Measurements from ENCODE around the gene TMEM25.
"Not testable (repeated sequence)": the region's sequence is repeated elsewhere in the genome, so short reads cannot be mapped to it uniquely, and the experiment has no call there.

The TMEM25 gene

DNA sequence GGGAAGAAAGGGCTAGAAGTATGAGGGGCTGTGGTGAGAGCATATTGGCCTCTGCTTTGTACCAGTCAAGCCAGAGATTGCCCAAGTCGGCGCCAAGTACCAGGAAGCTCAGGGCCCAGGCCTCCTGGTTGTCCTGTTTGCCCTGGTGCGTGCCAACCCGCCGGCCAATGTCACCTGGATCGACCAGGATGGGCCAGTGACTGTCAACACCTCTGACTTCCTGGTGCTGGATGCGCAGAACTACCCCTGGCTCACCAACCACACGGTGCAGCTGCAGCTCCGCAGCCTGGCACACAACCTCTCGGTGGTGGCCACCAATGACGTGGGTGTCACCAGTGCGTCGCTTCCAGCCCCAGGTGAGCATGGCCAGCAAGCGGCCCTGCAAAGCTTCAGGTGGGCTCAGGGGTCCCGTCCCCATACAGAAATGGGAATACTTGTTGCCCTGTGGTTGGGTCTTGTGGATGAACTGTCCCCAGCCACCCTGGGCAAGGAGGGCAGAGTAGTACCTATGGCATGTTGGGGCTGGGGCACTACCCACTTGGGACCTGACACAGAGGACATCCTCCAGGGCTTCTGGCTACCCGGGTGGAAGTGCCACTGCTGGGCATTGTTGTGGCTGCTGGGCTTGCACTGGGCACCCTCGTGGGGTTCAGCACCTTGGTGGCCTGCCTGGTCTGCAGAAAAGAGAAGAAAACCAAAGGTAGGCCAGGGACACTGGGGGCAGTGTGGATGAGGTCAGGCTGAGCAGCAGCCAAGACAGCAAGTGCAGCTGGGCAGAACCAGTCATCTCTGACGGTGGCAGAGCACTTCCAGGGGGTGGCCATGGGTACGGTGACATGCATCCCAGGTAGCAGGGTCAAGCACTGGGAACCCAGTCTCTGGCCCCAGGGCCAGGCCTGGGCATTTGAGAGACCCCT lies 2.1 kb downstream of the TMEM25 start:
- no peak for DNase-seq

DNA sequence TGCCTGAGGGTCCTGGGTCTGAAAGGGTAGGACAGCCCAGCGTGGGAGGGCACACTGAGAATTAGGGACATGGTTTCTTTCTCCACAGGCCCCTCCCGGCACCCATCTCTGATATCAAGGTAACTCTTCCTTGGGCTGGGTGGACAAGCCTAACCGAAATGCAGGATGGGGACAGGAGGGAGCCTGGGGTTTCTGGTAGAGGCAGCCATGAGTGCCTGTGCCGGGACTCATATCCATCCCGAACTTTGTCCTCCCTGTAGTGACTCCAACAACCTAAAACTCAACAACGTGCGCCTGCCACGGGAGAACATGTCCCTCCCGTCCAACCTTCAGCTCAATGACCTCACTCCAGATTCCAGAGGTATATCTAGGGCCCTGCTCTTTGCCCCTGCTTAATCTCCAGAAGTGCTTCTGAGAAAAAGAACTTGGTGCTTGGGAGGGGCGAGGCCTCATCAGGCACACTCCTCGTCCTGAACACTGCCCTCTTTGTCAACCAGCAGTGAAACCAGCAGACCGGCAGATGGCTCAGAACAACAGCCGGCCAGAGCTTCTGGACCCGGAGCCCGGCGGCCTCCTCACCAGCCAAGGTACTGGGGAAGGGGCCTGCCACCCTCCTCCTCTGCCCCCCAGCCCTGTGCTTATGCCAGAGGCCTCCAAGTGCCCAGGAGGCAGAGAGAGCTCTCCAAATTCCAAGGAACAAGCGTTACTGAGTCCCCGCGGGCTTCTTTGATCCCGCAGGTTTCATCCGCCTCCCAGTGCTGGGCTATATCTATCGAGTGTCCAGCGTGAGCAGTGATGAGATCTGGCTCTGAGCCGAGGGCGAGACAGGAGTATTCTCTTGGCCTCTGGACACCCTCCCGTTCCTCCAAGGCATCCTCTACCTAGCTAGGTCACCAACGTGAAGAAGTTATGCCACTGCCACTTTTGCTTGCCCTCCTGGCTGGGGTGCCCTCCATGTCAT lies 3.1 kb downstream of the TMEM25 start:
- DNase-seq: peak in 1 of 2 donors; percentile 26

DNA sequence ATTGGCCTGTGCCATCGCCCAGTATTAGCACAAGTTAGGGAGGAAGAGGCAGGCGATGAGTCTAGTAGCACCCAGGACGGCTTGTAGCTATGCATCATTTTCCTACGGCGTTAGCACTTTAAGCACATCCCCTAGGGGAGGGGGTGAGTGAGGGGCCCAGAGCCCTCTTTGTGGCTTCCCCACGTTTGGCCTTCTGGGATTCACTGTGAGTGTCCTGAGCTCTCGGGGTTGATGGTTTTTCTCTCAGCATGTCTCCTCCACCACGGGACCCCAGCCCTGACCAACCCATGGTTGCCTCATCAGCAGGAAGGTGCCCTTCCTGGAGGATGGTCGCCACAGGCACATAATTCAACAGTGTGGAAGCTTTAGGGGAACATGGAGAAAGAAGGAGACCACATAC lies 4.3 kb downstream of the TMEM25 start:
- no peak for DNase-seq

DNA sequence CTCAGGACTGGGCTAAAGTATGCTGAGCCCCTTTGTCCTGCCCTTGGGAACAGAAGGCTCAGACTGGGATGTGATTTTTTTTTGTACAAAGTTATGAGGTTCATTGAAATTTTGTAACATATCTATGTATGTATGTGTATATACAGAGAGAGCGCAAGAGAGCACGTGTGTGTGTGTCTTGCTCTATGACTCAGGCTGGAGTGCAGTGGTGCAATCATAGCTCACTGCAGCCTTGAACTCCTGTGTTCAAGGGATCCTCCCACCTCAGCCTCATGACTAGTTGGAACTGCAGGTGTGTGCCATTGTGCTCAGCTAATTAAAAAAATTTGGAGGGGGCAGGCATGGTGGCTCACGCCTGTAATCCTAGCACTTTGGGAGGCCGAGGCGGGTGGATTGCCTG lies 5.7 kb downstream of the TMEM25 start:
- DNase-seq: no peak

DNA sequence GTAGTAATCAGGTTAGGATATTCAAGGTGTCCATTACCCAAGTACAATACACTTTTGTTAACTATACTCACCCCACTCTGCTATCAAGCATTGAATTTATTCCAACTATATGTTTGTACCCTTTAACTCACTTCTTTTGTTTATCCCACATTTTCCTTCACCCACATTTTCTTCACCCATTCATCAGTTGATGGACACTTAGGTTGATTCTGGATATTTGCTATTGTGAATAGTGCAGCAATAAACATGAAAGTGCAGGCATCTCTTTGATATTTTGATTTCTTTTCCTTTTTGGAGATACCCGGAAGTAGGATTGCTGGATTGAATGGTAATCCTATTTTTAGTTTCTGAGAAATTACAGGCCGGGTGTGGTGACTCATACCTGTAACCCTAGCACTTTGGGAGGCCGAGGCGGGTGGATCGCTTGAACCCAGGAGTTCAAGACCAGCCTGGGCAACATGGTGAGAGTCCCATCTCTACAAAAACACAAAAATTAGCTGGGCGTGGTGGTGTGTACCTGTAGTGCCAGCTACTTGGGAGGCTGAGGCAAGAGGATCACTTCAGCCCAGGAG lies 6.5 kb downstream of the TMEM25 start:
- no peak for DNase-seq

DNA sequence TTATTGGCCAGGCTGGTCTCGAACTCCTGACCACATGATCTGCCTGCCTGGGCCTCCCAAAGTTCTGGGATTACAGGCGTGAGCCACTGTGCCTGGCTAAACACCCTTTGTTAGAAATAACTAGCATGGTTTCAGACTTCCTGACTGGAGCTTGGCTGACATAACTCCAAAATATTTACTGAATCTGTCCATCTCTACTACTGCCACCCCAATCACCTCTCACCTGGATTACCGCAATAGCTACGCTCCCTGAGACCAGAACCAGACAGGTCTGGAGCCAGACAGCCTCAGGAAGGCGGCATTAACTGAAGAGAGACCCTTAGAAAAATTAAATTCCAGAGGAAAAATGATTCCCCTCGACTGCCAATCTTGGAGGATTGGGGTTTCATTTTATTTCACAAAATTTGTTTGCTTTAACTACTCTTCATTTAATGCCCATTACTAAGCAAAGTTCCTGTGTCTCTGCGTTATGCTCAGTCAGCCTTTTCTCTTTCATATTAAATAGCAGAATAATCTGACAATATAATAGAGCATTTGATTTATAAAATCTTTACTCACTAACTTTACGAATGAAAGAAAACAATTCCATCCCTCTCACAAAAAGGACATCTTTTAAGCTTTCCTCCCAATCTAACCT lies 13.1 kb downstream of the TMEM25 start:
- no peak for DNase-seq

DNA sequence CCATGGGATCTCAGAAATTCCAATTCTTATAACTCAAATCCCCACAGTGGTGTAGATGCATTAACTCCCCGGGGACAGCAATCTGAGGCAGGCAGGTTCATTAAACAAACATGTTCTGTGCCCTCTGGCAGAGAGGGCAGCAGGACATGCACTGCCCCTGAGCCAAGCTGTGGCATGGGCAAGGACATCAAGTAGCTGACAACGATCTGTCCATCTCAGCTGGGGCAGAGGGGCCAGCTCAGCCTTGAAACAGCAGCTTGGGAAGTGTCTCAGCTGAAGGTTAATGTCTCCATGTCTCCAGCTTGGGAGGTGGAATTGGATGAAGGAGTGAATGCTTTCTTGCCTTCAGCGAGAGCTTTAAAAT lies 13.6 kb downstream of the TMEM25 start:
- no peak for DNase-seq

DNA sequence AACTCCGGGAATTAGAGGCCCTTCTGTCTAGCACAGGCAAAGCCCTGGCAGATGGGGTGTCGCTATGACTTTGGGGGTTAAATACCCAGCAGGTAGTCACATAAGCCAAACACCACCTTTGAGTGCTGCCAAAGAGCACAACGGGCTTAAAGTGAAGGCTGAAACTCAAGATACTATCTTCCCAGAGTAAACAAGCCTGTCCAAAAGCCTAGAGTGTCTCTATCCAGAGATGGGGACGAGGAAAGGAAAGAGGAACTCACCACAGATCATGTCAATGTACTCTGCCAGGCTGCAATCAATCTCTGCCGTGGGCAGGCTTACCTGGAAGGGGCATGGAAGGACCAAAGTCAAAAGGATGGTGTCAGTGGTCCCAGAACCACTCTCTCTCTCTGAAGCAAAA lies 14.5 kb downstream of the TMEM25 start:
- DNase-seq: no peak

DNA sequence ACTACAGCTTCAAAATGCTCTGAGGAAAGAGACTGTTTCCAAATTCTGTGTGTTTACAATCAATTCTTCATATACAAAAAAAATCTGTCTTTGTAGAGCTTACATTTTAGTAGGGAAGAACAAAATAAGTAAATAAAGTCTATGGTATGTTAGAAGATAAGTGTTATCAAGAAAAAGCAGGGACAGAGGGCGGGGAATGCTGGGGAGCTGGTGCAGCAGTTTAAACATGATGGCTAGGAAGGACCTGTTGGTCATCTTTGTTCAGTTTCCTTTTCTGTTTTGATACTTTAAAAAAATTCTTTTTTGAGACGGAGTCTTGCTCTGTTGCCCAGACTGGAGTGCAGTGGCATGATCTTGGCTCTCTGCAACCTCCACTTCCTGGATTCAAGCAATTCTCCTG lies 16.1 kb downstream of the TMEM25 start:
- DNase-seq: no peak

DNA sequence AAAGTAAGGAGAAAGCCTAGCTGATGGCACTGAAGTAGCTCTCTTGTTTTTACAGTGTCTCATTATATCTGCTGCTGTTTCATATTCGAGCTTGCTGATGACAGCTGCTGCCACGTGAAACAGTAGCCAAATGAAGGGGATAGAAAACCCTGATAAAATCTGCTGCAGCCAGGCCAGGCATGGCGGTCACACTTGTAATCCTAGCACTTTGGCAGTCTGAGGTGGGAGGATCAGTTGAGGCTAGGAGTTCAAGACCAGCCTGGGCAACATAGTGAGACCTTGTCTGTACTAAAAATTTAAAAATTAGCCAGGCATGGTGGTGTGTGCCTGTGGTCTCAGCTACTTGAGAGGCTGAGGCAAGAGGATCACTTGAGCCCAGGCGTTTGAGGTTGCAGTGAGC lies 21.3 kb downstream of the TMEM25 start:
- DNase-seq: no peak

DNA sequence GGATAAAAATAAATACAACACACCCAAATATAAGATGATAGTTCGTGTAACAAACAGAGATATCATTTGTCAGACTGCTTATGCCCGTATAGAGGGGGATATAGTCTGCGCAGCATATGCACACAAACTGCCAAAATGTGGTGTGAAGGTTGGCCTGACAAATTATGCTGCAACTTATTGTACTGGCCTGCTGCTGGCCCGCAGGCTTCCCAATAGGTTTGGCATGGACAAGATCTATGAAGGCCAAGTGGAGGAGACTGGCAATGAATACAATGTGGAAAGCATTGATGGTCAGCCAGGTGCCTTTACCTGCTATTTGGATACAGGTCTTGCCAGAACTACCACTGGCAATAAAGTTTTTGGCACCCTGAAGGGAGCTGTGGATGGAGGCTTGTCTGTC lies 29.8 kb downstream of the TMEM25 start:
- no peak for DNase-seq

DNA sequence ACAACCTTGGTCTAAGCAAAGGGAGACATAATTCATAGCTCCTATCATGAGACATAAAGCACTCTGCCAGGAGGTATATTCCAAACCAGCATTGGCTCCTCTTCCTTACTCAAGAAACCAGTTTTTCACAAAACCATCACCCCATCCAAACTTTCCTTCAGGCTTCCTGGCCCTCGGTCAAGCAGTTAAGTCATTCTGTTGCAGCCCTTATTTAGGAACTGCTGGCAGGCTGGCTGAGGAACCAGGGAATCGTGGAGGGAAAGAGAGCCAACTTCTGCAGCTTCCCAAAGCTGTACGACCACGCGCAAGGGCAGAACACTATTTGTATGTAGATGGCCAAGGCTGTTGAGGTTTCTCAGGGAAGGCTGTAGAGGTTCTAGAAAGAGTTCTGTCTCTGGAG lies 34.1 kb downstream of the TMEM25 start:
- DNase-seq: no peak

DNA sequence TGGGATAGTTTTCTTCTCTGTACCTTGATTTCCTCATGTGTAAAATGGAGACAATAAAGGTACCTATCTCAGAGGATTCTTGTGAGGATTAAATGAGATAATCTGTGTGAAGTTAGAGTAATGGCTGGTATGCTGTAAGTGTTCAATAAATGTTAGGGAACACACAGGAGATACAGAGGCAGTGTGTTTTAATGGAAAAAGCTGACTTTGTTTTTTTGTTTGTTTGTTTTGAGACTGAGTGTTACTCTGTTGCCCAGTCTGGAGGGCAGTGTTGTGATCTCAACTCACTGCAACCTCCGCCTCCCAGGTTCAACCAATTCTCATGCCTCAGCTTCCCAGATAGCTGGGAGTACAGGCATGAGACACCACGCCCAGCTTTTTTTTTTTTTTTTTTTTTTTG lies 38.7 kb downstream of the TMEM25 start:
- no peak for DNase-seq

DNA sequence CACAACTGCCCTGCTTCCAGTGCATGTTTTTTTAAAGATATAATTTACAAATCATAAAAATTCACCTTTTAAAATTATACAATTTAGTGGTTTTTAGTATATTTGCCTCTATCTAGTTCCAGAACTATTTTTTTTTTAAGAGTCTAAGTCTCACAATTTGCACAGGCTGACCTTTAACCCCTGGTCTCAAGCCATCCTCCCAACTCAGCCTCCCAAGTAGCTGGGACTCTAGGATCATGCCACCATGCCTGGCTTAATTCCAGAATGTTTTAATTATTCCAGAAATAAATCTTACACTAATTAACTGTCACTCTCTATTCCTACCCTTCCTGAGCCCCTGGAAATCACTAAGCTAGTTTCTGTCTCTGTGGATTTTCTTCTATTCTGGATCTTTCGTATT lies 39.8 kb downstream of the TMEM25 start:
- no peak for DNase-seq

DNA sequence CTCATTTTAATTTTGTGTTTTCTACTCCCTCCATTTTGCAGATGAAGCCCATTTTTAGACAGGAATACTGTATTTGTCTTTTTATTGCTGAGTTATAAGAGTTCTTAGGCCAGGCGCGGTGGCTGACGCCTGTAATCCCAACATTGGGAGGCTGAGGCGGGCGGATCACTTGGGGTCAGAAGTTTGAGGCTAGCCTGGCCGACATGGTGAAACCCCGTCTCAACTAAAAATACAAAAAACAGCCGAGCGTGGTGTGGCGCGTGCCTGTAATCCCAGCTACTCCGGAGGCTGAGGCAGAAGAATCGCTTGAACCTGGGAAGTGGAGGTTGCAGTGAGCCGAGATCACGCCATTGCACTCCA lies 40.7 kb downstream of the TMEM25 start:
- DNase-seq: not testable (repeated sequence)

DNA sequence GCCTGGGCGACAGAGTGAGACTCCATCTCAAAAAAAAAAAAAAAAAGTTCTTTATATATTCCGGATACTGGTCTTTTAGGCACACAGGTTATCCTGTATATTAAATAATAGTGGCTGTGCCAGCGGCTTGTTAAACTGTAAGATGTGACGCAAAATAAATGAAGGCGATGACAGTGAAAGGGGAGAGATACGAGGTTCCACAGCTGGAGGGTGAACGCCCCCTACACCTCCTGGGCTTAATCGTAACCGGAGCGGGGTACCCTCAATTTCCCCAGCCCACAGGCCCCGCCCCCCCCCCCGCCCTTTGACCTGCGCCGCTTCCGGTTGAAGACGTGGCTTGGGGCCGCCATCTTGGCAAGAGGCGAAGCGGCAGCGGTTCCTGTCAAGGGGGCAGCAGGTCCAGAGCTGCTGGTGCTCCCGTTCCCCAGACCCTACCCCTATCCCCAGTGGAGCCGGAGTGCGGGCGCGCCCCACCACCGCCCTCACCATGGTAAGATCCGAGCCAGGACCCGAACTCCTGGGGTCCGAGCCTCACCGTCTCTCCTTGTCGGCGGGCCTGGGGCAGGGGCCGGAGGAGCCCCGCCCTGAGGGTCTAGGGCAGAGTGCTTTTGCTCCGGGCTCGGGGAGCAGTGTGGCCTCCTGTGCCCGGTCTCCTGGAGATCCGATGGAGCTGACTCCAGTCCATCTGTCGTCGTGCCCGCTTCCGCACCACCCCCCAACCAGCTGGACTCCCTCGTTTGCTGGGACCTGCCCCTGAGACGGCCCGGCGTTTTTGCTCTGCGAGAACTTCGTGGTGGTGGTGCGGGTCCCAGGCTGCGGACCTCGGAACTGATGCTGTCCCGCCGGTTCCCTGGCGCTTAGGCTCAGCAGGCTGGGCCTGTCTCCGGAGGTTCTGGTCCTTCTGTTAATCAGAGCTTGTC lies 41.3 kb downstream of the TMEM25 start, which contains the start of gene ARCN1:
TSS of gene ARCN1 (plus strand) at position 349 of the 920 bp plus-strand sequence. CDS start at position 488, 139 bp downstream.
- peak; percentile 60 to 82 for DNase-seq

DNA sequence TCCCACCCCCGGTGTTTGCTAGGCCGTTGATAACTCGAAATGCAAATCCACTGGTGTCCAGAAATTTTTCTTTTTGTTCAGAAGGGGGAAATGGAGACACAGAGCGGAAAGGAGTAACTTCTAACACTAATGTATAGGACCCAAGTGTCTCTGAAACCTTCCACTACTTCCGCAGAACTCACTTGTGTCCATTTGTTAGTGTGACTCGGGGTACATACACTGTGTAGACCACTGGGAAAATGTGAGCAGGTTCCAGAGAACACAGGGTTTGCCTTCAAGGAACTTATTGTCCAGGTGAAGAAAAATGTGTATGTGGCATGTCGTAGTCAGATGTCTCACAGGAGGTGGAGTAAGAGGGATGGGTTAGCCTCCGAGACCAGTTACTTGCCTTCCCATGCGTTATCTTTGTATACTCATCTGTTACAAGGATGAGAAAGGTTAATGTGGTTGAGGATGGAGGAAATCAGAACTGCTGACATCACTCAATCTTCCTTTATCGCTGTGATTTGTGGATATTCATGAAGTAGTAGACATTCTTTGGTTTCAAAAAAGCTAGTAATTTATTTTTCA lies 42.1 kb downstream of the TMEM25 start:
- DNase-seq: no peak

DNA sequence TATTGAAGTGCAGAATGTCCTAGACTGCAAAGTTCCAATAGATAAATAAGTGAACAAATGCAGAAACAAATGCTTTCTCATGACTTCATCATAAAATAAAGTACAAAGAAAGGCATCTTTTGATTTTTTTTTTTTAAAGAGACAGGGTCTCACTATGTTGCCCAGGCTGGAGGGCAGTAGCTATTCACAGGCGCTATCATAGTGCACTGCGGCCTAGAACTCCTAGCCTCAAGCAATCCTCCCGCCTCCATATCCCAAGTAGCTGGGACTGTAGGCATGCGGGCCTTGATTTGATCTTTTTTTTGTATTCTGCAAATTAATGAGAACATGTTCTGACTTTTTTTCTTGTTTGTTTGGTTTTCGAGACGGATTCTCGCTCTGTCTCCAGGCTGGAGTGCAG lies 43.6 kb downstream of the TMEM25 start:
- DNase-seq: no peak

DNA sequence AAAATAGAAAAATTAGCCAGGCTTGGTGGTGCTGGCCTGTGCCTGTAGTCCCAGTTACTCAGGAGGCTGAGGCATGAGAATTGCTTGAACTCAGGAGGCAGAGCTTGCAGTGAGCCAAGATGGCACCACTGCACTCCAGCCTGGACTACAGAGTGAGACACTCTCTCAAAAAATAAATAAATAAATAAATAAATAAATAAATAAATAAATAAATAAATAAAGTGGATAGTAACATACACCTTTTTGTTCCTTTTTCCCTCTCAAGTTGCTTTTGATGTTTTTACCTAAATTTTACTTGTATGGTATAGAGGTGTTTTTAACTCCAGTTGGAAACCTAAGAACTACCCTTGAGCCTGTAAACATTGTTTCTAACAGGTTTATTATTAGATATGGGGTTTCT lies 47.0 kb downstream of the TMEM25 start:
- not testable (repeated sequence) for DNase-seq

DNA sequence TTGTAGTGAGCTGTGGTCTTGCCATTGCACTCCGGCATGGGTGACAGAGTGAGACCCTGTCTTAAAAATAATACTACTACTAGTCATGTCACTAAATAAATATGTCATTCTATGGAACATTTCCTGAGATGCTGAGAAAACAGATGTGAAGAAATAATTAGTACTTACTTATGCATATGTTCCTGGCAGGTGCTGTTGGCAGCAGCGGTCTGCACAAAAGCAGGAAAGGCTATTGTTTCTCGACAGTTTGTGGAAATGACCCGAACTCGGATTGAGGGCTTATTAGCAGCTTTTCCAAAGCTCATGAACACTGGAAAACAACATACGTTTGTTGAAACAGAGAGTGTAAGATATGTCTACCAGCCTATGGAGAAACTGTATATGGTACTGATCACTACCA lies 50.1 kb downstream of the TMEM25 start:
- no peak for DNase-seq

All from hippocampal formation (tissue), 2 donors.